ES-I3 (cell line): ENCODE measurements around the gene APLNR.

Experiments
- H3K36me3 ChIP-seq: 2 replicates; pipeline ENCODE4 v1.6.1; 2013; ENCODE audit warnings: mild to moderate bottlenecking, low read length, control low read depth, moderate library complexity; ENCODE audit not compliant: insufficient read depth
- H3K4me1 ChIP-seq: 2 replicates; pipeline ENCODE4 v1.6.1; 2013; ENCODE audit warnings: mild to moderate bottlenecking, control low read depth, low read length; ENCODE audit not compliant: insufficient read depth
- H3K9ac ChIP-seq: 2 replicates; pipeline ENCODE4 v1.6.1; 2013; ENCODE audit warnings: low read depth, mild to moderate bottlenecking, low read length, moderate library complexity
- H3K9me3 ChIP-seq: 2 replicates; pipeline ENCODE4 v1.6.1; 2013; ENCODE audit warnings: mild to moderate bottlenecking, low read length, moderate library complexity; ENCODE audit not compliant: control insufficient read depth, insufficient read depth

Gene APLNR

DNA sequence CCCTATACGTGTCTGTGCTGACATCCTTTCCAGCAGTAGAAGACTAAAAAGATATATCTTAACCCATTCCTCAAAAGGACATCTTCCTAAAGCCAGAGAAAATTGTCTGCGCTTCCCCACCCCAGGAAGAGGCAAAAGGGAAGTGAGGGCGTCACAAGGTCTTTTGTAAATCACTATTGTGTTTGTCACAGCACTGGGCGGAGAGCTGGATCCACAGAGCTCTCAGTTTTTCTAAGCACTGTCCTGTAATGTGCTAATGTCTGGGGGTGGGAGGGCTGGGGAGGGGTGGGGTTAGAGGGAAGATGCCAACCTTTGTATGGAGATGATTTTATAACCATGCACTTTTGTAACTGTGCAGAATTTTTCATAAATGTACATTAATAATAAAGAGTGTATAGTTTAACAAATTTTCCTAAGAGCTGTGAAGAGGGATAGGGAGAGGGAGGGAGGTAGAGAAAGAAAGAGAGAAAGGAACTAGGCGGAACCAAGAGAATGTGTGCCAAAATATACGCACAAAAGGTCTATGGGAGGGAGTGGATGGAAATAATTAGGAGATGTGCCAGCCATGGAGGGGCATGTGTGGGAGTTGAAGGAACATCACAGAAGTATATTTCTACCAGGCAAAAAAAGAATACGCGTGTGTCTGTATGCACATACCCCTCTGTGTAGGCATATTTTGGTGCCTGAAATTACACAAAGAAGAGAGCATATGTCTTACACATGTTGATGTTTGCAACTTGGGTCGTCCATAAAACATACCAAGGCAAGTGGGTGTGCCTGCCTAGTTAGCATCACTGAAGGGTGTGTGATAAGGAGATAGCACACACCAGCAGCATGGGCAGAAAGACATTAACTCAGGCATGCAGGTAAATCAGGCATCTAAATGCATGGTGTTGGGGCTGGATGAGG lies 45.5 kb downstream of the APLNR start:
- Histone ChIP-seq H3K9me3 (no peaks in the 10 kb centered on the region), H3K4me1 (peaks cover 7% of the 10 kb centered on the region), H3K36me3 (no peaks in the 10 kb centered on the region), H3K9ac (no peak overlapping the region)

DNA sequence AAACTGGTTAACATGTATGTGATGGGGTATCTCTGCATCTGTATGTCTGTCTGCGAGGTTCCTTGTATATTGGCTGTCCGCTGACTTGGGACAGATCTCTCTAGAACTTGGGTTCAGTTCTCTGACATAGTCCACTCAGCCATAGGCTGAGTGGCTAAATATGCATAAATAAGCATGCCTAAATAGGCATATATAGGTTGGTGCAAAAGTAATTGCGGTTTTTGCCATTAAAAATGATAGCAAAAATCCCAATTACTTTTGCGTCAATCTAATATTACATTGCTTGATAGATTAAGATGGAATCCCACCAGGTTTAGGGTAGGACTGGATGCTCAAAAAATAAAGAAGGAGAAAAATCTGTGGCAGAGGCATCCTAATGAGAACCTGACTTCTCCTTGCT lies 46.5 kb downstream of the APLNR start:
- H3K9me3 ChIP-seq, result no peaks in the 10 kb centered on the region
- H3K4me1 ChIP-seq, result peaks cover 7% of the 10 kb centered on the region
- no peak overlapping the region for H3K9ac ChIP-seq
- H3K36me3 ChIP-seq, result no peaks in the 10 kb centered on the region
